ENCODE measurements around the gene PRRT1B.
"Not testable (repeated sequence)": the region's sequence is repeated elsewhere in the genome, so short reads cannot be mapped to it uniquely, and the experiment has no call there.

Gene PRRT1B

DNA sequence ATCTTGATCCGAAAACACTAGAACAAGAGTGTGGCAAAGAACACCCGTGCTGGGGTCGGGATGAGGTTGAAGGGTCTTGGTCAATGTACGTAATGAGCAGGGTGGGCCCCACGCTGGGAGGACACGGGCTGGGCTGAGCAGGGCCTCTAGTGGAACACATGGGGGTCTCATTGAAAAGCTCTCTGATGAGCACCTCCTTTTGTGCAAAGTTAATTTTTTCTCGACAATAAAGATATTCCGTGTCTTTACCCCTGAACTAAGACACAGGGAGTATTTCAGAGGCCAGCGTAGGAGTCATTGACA is 22.3 kb upstream of the PRRT1B start:
- DNase-seq: no peak

DNA sequence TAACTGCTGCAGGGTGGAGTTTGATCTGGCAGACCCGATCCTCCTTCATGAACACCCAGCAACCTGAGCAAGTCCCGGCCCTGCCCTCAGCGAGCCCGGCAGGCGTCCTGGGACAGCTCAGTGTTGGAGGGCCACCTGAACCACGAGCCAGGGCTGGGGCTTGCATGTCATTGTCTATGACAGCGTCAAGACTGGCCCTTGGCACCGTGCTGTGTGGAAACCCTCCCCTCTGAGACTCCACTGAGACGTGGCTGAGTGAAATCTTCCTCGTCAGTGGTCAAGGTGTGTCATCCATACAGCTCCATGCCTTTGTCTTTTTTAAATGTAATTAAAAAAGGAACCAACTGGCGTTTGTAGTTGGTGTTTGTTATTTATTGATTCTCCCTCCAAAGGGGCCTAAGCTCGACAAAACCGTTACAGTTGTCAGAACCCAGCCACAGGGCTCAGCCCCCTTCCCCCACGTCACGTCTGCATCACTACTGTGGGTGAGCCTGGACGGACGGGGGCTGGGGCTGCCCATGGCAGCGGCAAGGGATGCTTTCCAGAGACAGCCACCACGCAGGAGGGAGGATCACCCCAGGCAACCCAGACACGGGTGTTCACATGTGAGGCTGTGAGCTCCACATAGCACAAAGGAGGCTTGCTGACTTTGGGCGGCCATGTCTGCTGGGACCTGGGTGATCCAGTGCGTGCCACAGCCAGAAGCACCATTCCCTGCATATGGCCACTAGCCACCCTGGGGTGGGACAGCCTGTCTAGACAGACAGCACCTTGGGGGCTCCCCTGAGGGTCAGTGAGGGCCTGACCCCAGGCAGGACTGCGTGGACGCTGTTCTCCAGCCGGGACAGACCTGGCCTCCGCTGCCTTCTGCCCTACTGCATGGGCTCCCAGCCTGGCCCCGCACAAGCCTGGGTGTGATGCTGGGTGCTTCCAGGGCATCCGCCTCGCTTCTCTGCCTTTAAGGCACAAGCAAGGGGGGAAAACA is 21.6 kb upstream of the PRRT1B start:
- no peak for DNase-seq

GRCh38 chr9:131524665-131525315 is 20.5 kb upstream of the PRRT1B start:
- DNase-seq: no peak

- DNase-seq: no peak
Measured at GRCh38 chr9:131525643-131526565, 19.4 kb upstream of the PRRT1B start.

GRCh38 chr9:131528186-131528585 is 17.1 kb upstream of the PRRT1B start:
- DNase-seq: no peak

GRCh38 chr9:131528886-131529505 is 16.3 kb upstream of the PRRT1B start:
- no peak for DNase-seq

- no peak for DNase-seq
Measured at GRCh38 chr9:131529597-131530545, 15.5 kb upstream of the PRRT1B start.

- no peak for DNase-seq
Measured at GRCh38 chr9:131530546-131530919, 14.8 kb upstream of the PRRT1B start.

- peak; percentile 76 for DNase-seq
Measured at GRCh38 chr9:131530920-131531832, 14.1 kb upstream of the PRRT1B start, which contains the start of gene UCK1. Gene UCK1 (minus strand): TSS chr9:131531263. CDS start chr9:131531174, 89 bp downstream.

DNA sequence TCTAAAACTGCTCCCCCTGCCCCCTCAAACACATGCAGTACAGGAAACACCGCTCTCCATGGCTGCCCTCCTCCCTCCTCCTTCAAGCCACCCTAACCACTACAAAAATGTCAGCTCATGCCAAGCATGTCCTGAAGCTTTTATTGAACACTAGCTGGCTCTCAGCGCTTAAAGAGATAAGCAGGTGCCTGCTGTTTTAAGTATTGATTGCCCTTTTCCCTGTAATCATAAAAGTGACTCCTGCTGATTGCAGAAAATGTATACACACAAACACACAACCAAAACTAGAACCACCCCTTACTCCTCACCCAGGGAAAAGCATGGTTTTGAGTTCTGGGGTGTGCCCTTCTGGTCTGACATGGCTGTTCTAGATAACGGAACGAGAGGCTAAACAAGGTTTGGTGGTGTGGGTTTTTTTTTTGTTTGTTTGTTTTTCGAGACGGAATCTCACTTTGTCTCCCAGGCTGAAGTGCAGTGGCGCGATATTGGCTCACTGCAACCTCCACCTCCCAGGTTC is 10.5 kb upstream of the PRRT1B start:
- DNase-seq: no peak

- no peak for DNase-seq
Measured at GRCh38 chr9:131537946-131538345, 7.4 kb upstream of the PRRT1B start.

- DNase-seq: peak; percentile 52
Measured at GRCh38 chr9:131539223-131539923, 6.0 kb upstream of the PRRT1B start.

- DNase-seq: no peak
Measured at GRCh38 chr9:131543141-131543540, 2.2 kb upstream of the PRRT1B start.

DNA sequence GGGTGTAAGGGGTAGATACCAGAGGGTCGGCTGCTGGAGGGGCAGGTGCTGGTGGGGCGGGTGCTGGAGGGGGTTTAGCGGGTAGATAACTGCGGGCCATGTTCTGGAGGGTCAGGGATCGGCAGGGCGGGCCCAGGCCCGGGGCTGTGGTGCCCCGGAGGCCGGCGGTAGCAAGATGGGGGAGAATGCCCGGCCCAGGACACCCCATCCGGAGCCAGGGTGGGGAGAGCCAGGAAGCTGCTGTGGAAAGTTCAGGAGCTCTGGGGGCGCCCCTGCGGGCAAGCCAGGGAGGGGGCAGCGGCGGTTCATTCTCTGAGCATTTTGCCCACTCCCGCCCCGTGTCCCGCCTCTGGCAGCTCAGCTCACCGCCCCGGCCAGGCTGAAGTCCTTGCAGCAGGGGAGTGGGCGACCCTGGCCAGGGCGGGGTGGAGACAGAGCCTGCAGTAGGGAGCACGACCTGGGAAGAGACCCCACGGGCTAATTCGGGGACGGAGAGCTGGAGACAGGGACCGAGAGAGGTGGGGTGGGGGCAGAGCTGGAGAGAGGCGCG is 538 bp downstream of the PRRT1B start:
- DNase-seq: no peak

GRCh38 chr9:131546336-131547084 is 1.2 kb downstream of the PRRT1B start:
- DNase-seq: no peak

DNA sequence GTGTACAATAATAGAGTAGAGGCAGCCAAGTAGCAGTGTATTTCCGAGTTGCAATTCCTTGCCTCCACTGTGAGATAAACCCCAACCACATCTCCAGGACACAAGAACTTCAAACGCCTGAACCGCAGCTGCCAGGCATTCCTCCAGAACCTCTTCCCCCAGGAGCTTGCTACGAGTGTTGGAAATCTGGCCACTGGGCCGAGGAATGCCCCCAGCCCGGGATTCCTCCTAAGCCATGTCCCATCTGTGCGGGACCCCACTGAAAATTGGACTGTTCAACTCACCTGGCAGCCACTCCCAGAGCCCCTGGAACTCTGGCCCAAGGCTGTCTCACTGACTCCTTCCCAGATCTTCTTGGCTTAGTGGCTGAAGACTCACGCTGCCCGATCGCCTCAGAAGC is 3.9 kb downstream of the PRRT1B start:
- not testable (repeated sequence) for DNase-seq

DNA sequence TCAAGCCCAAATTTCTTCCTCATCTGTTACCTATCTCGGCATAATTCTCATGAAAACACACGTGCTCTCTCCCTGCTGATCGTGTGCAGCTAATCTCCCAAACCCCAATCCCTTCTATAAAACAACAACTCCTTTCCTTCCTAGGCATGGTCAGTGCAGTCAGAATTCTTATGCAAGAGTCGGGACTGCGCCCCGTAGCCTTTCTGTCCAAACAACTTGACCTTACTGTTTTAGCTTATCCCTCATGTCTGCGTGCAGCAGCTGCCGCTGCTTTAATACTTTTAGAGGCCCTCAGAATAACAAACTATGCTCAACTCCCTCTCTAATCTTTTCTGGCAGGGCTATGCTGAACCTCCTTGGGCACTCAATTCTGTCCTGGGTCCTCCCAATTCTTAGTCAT is 5.1 kb downstream of the PRRT1B start:
- not testable (repeated sequence) for DNase-seq

DNA sequence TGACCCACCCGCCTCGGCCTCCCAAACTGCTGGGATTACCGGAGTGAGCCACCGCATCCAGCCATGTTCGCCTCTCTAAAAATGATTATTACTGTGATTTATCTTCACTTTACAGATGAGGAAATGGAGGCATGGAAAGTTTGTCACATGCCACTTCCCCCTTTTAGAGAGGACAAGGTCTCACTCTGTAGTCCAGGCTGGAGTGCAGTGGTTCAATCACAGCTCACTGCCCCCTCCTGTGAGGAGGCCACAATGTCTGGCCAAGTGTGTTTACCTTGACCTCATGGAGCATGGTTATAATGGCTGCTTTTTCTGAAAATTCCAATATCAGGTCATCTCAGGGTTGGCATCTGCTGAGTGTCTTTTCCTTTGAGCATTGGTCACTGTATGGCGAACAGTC is 6.7 kb downstream of the PRRT1B start:
- no peak for DNase-seq
